MCF 10A (cell line): ENCODE data around the gene DDX23. TPM values are rescaled to one million over a fixed set of nuclear protein-coding genes. Genes with fewer than 3 reads are reported as not detected.

Experiments used
- BruUV-seq: library from RNA; stranded (reverse); fragments of 400-500 nt; replicated peaks from 2 replicates; lab custom pipeline; 2021; lab: Mats Ljungman, UMichigan
- CTCF ChIA-PET: fragments of 300-600 bp; sonication (Branson Sonifier 250); formaldehyde crosslinking; extraction: SDS; loops from one replicate; lab custom pipeline; 2021; ENCODE audit warnings: antibody characterized with exemption, inconsistent platforms; lab: Yijun Ruan, JAX
- POLR2A ChIA-PET: fragments of 300-600, 350-650 bp; sonication (Branson Sonifier 250); formaldehyde crosslinking; extraction: SDS; loops from one replicate; lab custom pipeline; 2020; ENCODE audit warnings: antibody characterized with exemption, inconsistent platforms; lab: Yijun Ruan, JAX
- DNase-seq: peaks from one replicate; pipeline ENCODE4 v3.0.0-alpha.2; 2018; ENCODE audit not compliant: unreplicated experiment
- H3K27ac Mint-ChIP-seq: one replicate; pipeline ENCODE4 v1.8.0; 2022; ENCODE audit warnings: mild to moderate bottlenecking, low read depth, mixed read lengths; ENCODE audit not compliant: unreplicated experiment
- H3K27me3 Mint-ChIP-seq: one replicate; pipeline ENCODE4 v1.8.0; 2022; ENCODE audit warnings: mixed read lengths; ENCODE audit not compliant: insufficient read depth, unreplicated experiment
- H3K36me3 Mint-ChIP-seq: one replicate; pipeline ENCODE4 v1.8.0; 2022; ENCODE audit warnings: mild to moderate bottlenecking, moderate library complexity, mixed read lengths; ENCODE audit not compliant: insufficient read depth, unreplicated experiment
- H3K4me1 Mint-ChIP-seq: one replicate; pipeline ENCODE4 v1.8.0; 2022; ENCODE audit warnings: mixed read lengths; ENCODE audit not compliant: insufficient read depth, unreplicated experiment
- H3K4me3 Mint-ChIP-seq: one replicate; pipeline ENCODE4 v1.8.0; 2022; ENCODE audit warnings: mild to moderate bottlenecking, moderate library complexity, mixed read lengths; ENCODE audit not compliant: unreplicated experiment
- H3K9me3 Mint-ChIP-seq: one replicate; pipeline ENCODE4 v1.8.0; 2022; ENCODE audit warnings: mixed read lengths; ENCODE audit not compliant: unreplicated experiment
- CTCF ChIP-seq: fragments of 200-600 bp; IDR thresholded peaks from one replicate; pipeline ENCODE4 v1.8.0; 2022; ENCODE audit warnings: antibody characterized with exemption, mild to moderate bottlenecking; ENCODE audit not compliant: unreplicated experiment
- intact Hi-C: fragments of 100-400 bp; cut with micrococcal nuclease; formaldehyde crosslinking; loops from 2 replicates; pipeline ENCODE4 v1.14.1; 2022
- total RNA-seq: library from RNA; stranded (reverse); gene quantifications from 2 replicates; pipeline ENCODE4 v1.2.3, GENCODE V29; 2022

DDX23 gene
- total RNA-seq, 1 experiment from 2014 or later: 88.4 TPM

GRCh38 chr12:48832321-48833060, 19.5 kb downstream of the DDX23 start:
- ChIA-PET POLR2A (interaction anchor here (0.6 to 1.8 kb wide), 3 partner anchors 17 to 35 kb away, joined by 3 to 5 read pairs (median 4); partner anchors contain the start of gene DDX23), CTCF (interaction anchor here (0.6 to 0.7 kb wide), 2 partner anchors 20 to 144 kb away, joined by 3 read pairs; no protein-coding TSS in a partner anchor)
- Mint-ChIP-seq H3K4me3 (no peak overlapping the region), H3K9me3 (no peaks in the 10 kb centered on the region), H3K4me1 (no peaks in the 10 kb centered on the region), H3K36me3 (peaks cover 87% of the 10 kb centered on the region), H3K27ac (no peak overlapping the region), H3K27me3 (no peaks in the 10 kb centered on the region)
- TF ChIP-seq CTCF: no peak
- no TSS peak for BruUV-seq
- intact Hi-C loops: no loop called here
- DNase-seq: no peak

GRCh38 chr12:48831257-48831656, 20.7 kb downstream of the DDX23 start:
- Mint-ChIP-seq H3K9me3 (no peaks in the 10 kb centered on the region), H3K27ac (no peak overlapping the region), H3K27me3 (no peaks in the 10 kb centered on the region), H3K36me3 (peaks cover 75% of the 10 kb centered on the region), H3K4me3 (no peak overlapping the region), H3K4me1 (no peaks in the 10 kb centered on the region)
- no peak for TF ChIP-seq CTCF
- ChIA-PET CTCF (interaction anchor here (0.6 to 1.4 kb wide), 3 partner anchors 35 to 78 kb away, joined by 3 to 4 read pairs (median 3); a partner anchor contains a TSS), POLR2A (interaction anchor here (1.8 kb wide), 1 partner anchor 20 kb away, joined by 5 read pairs; the partner anchor contains the start of gene DDX23)
- BruUV-seq: no TSS peak
- DNase-seq: no peak
- intact Hi-C loops: no loop called here

- H3K27me3 Mint-ChIP-seq: no peaks in the 10 kb centered on the region
- no peak overlapping the region for H3K27ac Mint-ChIP-seq
- no peak overlapping the region for H3K4me3 Mint-ChIP-seq
- ChIA-PET CTCF (interaction anchor here (0.6 to 6.7 kb wide), 3 partner anchors 14 to 143 kb away, joined by 3 to 46 read pairs (median 3); no protein-coding TSS in a partner anchor), POLR2A (interaction anchor here (4.3 kb wide), 1 partner anchor 13 kb away, joined by 32 read pairs; the partner anchor contains the start of gene CACNB3)
- H3K9me3 Mint-ChIP-seq: no peaks in the 10 kb centered on the region
- peaks cover 53% of the 10 kb centered on the region for H3K36me3 Mint-ChIP-seq
- intact Hi-C loops: no loop called here
- DNase-seq: no peak
- H3K4me1 Mint-ChIP-seq: peaks cover 8% of the 10 kb centered on the region
- no TSS peak for BruUV-seq
- TF ChIP-seq CTCF: no peak
Observed at GRCh38 chr12:48828841-48829575, 23.0 kb downstream of the DDX23 start.

- intact Hi-C loops: no loop called here
- no peaks in the 10 kb centered on the region for H3K9me3 Mint-ChIP-seq
- CTCF ChIA-PET: interaction anchor here (1.4 to 6.7 kb wide), 2 partner anchors 9 to 13 kb away, joined by 4 to 46 read pairs; no protein-coding TSS in a partner anchor
- H3K4me1 Mint-ChIP-seq: peaks cover 10% of the 10 kb centered on the region
- H3K4me3 Mint-ChIP-seq: no peak overlapping the region
- H3K27ac Mint-ChIP-seq: no peak overlapping the region
- TF ChIP-seq CTCF: no peak
- H3K36me3 Mint-ChIP-seq: peaks cover 45% of the 10 kb centered on the region
- H3K27me3 Mint-ChIP-seq: no peaks in the 10 kb centered on the region
- no TSS peak for BruUV-seq
- POLR2A ChIA-PET: interaction anchor here (4.3 kb wide), 1 partner anchor 13 kb away, joined by 32 read pairs; the partner anchor contains the start of gene CACNB3
- no peak for DNase-seq
Observed at GRCh38 chr12:48828293-48828692, 23.7 kb downstream of the DDX23 start.
